ENCODE data around the gene CHSY1. TPM values are rescaled to one million over a fixed set of nuclear protein-coding genes. Genes with fewer than 3 reads are reported as not detected.

CHSY1 gene
- total and polyA plus RNA-seq, 11 donors: 5.6 to 41.3 (median 11.1) TPM

- WGBS, 4 donors: 62 to 87% (median 77%) methylated on average over 4 of the region's 4 CpGs
- Histone ChIP-seq H3K4me3 (no peak overlapping the region), H3K36me3 (peaks cover 0 to 20% (median 0%) of the 10 kb centered on the region in 9 donors), H3K9me3 (no peaks in the 10 kb centered on the region), H3K27me3 (no peaks in the 10 kb centered on the region), H3K4me1 (peaks cover 4 to 85% (median 43%) of the 10 kb centered on the region in 12 donors), H3K27ac (no peak overlapping the region)
- DNase-seq (no peak), ATAC-seq (no peak)
- intact Hi-C loops (cut with DNase I): no loop called here
- no peak for TF ChIP-seq POLR2A (IDR thresholded peaks at IDR 0.05)
- TF ChIP-seq, protein P1, sequence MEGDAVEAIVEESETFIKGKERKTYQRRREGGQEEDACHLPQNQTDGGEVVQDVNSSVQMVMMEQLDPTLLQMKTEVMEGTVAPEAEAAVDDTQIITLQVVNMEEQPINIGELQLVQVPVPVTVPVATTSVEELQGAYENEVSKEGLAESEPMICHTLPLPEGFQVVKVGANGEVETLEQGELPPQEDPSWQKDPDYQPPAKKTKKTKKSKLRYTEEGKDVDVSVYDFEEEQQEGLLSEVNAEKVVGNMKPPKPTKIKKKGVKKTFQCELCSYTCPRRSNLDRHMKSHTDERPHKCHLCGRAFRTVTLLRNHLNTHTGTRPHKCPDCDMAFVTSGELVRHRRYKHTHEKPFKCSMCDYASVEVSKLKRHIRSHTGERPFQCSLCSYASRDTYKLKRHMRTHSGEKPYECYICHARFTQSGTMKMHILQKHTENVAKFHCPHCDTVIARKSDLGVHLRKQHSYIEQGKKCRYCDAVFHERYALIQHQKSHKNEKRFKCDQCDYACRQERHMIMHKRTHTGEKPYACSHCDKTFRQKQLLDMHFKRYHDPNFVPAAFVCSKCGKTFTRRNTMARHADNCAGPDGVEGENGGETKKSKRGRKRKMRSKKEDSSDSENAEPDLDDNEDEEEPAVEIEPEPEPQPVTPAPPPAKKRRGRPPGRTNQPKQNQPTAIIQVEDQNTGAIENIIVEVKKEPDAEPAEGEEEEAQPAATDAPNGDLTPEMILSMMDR (IDR thresholded peaks at IDR 0.05): no peak
Observed at GRCh38 chr15:101211897-101212296, 40.0 kb downstream of the CHSY1 start.

GRCh38 chr15:101210466-101210865 lies 41.4 kb downstream of the CHSY1 start:
- TF ChIP-seq, protein P1 (IDR thresholded peaks at IDR 0.05): no peak
- TF ChIP-seq POLR2A (IDR thresholded peaks at IDR 0.05): no peak
- Histone ChIP-seq H3K4me1 (peaks cover 4 to 93% (median 47%) of the 10 kb centered on the region in 12 donors), H3K4me3 (no peak overlapping the region), H3K27ac (peak overlapping the region in 8 of 12 donors; percentile 2 to 60 (median 24)), H3K27me3 (no peaks in the 10 kb centered on the region), H3K9me3 (no peaks in the 10 kb centered on the region), H3K36me3 (peaks cover 0 to 7% (median 0%) of the 10 kb centered on the region in 9 donors)
- WGBS, 4 donors: 50 to 53% (median 52%) methylated on average over 2 of the region's 2 CpGs
- ATAC-seq: peak in 3 of 4 donors; percentile 50 to 57 (median 56)
- DNase-seq: no peak
- intact Hi-C loops (cut with DNase I): no loop called here

- DNase-seq (no peak), ATAC-seq (no peak)
- Histone ChIP-seq H3K27ac (peak overlapping the region in 8 of 12 donors; percentile 2 to 60 (median 24)), H3K9me3 (no peaks in the 10 kb centered on the region), H3K4me3 (no peak overlapping the region), H3K4me1 (peaks cover 5 to 93% (median 49%) of the 10 kb centered on the region in 12 donors), H3K27me3 (no peaks in the 10 kb centered on the region), H3K36me3 (peaks cover 0 to 3% (median 0%) of the 10 kb centered on the region in 9 donors)
- no peak for TF ChIP-seq POLR2A (IDR thresholded peaks at IDR 0.05)
- TF ChIP-seq, protein P1 (IDR thresholded peaks at IDR 0.05): no peak
- 47 to 59% (median 52%) methylated on average over 1 of the region's 1 CpG for WGBS, 4 donors
- intact Hi-C loops (cut with DNase I): no loop called here
Observed at GRCh38 chr15:101210058-101210457, 41.8 kb downstream of the CHSY1 start.

DNA sequence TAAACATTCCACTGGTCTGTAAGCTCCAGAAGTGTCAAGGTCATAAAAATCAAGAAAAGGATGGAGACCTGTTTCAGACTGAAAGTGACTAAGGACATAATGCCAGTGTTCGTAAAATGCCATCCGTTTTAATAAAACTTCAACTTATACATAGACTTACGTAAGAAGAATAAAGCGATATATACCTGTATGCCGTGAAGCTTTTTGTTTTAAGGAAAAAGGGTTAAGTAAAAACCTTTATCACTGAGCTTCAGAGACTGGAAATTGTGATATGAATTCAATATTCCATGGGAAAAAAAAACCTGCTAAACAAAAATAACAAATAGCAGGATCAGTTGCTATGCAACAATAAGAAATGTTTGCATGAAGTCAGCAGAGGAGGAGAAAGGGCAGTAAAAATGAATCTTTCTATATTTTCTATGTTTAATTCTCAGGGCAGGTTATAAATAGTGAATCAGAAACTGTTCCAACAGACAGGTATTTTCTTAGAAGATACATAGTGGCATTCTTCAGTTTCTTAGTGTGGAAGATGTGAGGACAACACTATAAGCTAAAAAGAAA lies 42.5 kb downstream of the CHSY1 start:
- Histone ChIP-seq H3K36me3 (peaks cover 0 to 3% (median 0%) of the 10 kb centered on the region in 9 donors), H3K27ac (peak overlapping the region in 7 of 12 donors; percentile 2 to 84 (median 28)), H3K4me1 (peaks cover 5 to 97% (median 52%) of the 10 kb centered on the region in 12 donors), H3K9me3 (no peaks in the 10 kb centered on the region), H3K4me3 (no peak overlapping the region), H3K27me3 (no peaks in the 10 kb centered on the region)
- DNase-seq (no peak), ATAC-seq (no peak)
- intact Hi-C loops (cut with DNase I): loop anchor here in 2 of 10 donors (5.0 to 10.0 kb wide), 2 partner anchors 33 to 85 kb away; no protein-coding TSS in a partner anchor
- WGBS, 4 donors: 79 to 84% (median 82%) methylated on average over 5 of the region's 5 CpGs
- TF ChIP-seq, protein P1 (IDR thresholded peaks at IDR 0.05): no peak
- no peak for TF ChIP-seq POLR2A (IDR thresholded peaks at IDR 0.05)

All from heart left ventricle (tissue), 16 donors.